Fibroblast of villous mesenchyme (primary cell): ENCODE measurements around the gene FCHSD2. TPM values are rescaled to one million over a fixed set of nuclear protein-coding genes. Genes with fewer than 3 reads are reported as not detected.

Experiments used
- DNase-seq: peaks from one replicate; pipeline ENCODE4 v3.0.0-alpha.2; 2010; ENCODE audit warnings: low read depth
- H3K4me3 ChIP-seq: 2 replicates; pipeline ENCODE4 v1.5.1; 2011; ENCODE audit warnings: low read depth, mild to moderate bottlenecking, low read length
- total RNA-seq: library from RNA; depleted of rRNA; stranded (reverse); fragments of >200 nt; gene quantifications from 2 replicates; pipeline ENCODE4 v1.2.3, GENCODE V29; 2012
- TF ChIP-seq, protein P1 (sequence below): IDR thresholded peaks from 2 replicates; pipeline ENCODE4 v1.5.1; 2012; ENCODE audit warnings: low read depth, mild to moderate bottlenecking, low read length; ENCODE audit not compliant: insufficient read depth

The FCHSD2 gene
- 11.2 and 12.2 TPM in 2 replicates for total RNA-seq

- DNase-seq = no peak
- peak within 1 kb of the TSS; percentile 96 for H3K4me3 ChIP-seq
- TF ChIP-seq, protein P1, sequence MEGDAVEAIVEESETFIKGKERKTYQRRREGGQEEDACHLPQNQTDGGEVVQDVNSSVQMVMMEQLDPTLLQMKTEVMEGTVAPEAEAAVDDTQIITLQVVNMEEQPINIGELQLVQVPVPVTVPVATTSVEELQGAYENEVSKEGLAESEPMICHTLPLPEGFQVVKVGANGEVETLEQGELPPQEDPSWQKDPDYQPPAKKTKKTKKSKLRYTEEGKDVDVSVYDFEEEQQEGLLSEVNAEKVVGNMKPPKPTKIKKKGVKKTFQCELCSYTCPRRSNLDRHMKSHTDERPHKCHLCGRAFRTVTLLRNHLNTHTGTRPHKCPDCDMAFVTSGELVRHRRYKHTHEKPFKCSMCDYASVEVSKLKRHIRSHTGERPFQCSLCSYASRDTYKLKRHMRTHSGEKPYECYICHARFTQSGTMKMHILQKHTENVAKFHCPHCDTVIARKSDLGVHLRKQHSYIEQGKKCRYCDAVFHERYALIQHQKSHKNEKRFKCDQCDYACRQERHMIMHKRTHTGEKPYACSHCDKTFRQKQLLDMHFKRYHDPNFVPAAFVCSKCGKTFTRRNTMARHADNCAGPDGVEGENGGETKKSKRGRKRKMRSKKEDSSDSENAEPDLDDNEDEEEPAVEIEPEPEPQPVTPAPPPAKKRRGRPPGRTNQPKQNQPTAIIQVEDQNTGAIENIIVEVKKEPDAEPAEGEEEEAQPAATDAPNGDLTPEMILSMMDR = no peak
These were observed at the start of gene FCHSD2 for GRCh38 chr11:73142128-73142377. Gene FCHSD2, minus strand, starts transcription at chr11:73142318. Its CDS starts 441 bp downstream, at chr11:73141877.

DNA sequence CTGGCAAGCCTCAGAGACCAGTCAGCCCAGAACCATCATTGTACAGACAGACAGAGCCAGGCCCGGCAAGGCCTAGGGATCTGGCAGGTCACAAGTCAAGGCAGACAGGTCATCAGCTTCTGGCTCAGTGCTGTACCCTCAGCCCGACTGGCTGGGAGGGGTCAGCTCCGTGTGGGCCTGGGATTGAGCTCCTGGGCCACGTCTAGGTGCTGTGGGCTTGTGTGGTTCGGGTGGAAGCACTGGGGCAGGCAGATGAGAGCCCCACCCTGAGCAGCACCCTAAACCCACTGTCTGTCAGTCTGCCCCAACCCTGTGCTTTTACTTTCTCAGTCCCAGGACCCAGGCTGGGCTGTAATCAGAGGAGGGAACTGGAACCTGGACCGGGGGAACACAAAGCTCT is 49.0 kb upstream of the FCHSD2 start:
- H3K4me3 ChIP-seq = no peak overlapping the region
- no peak for DNase-seq
- TF ChIP-seq, protein P1 = no peak

- no peak for DNase-seq
- H3K4me3 ChIP-seq = no peak overlapping the region
- TF ChIP-seq, protein P1 = no peak
These were observed 48.4 kb upstream of the FCHSD2 start for GRCh38 chr11:73190557-73190885.

DNA sequence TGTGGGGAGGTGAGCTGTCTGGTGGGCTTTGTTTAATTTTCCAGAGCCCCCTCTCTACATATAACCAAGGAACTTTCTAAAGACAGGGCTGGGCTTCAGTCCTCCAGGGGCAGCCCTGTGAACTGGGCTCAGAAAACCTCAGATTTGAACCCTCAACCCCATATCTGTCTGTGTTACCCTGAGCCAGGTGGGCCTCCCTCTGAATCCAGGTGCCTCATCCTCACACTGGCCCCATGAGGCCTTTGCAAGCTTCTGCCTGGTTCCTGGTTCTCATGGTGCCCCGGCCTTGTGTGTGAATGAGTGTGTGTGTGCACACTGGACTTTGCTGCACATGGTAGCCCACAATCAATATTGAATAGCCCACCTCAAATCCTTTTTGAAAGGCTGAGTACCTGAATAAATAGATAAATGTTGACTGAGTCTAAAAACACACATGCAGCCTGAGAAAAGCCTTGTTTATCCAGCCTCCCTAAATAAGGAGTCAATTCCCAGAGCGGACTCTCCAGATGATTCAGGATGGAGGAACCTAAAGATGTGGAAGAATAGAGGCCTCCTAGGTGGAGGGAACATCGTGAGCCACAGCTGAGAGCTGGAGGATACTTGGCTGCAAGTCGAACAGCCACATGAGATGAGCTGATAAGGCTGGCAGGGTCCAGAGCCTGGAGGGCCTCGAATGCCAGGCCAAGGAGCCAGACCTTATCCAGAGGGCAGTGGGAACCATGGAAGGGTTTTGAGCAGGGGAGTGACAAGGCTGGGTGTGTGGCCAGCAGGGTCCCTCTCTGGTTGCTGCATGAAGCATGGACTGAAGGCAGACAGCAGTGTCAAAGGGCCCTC is 47.8 kb upstream of the FCHSD2 start:
- TF ChIP-seq, protein P1 = no peak
- DNase-seq = no peak
- H3K4me3 ChIP-seq = no peak overlapping the region

- no peak overlapping the region for H3K4me3 ChIP-seq
- TF ChIP-seq, protein P1 = no peak
- DNase-seq = no peak
These were observed 47.2 kb upstream of the FCHSD2 start for GRCh38 chr11:73189315-73189714.

DNA sequence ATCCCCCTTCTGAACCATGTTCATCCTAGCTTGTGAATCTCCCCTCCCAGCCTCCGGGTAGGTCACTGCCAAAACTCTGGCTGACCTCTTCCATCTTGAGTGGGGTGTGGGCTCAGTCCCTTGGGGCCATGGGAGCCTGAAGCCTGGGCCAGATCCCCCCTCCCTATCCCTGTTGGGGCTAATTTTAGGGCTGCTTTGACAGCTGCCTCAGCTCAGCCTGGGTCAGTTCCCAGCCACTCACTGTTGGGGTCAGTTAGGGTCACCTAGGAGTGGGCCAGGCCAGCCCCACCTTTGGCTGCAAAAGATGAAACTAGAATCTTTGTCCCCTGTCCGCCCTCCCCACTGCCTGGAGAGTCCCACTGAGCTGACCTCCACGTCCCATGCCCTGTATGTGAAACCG is 46.2 kb upstream of the FCHSD2 start:
- DNase-seq = no peak
- H3K4me3 ChIP-seq = no peak overlapping the region
- TF ChIP-seq, protein P1 = no peak

DNA sequence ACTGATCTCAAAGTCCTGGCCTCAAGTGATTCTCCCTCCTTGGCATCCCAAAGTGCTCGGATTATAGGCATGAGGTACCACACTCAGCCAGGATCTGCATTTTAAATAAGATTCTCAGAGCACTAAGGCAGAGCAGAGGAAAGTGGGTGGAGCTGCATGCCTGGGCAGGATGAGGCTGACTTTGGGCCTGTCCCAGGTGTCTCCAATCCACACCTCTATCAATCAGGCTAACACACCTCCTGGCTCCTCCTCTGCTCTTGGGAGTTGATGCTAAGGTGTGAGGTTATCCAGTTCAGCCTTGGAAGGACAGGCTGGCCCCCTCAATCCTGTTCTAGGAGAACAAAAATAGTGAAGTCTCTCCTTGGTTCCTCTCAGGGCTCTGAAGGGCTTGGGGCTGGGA is 45.7 kb upstream of the FCHSD2 start:
- TF ChIP-seq, protein P1 = no peak
- no peak overlapping the region for H3K4me3 ChIP-seq
- no peak for DNase-seq
